H9 (cell line): ENCODE data around the gene CTU2. TPM values are rescaled to one million over a fixed set of nuclear protein-coding genes. Genes with fewer than 3 reads are reported as not detected.

Experiments
- DNase-seq: peaks from one replicate; pipeline ENCODE4 v3.0.0-alpha.2; 2017
- H2AFZ ChIP-seq: one replicate; pipeline ENCODE4 v1.6.1; 2013; ENCODE audit warnings: mild to moderate bottlenecking, low read length, control low read depth, moderate library complexity
- H2AK5ac ChIP-seq: 2 replicates; pipeline ENCODE4 v1.6.1; 2013; ENCODE audit warnings: low read length, control low read depth, mixed read lengths; ENCODE audit not compliant: insufficient read length
- H2BK120ac ChIP-seq: one replicate; pipeline ENCODE4 v1.6.1; 2013; ENCODE audit warnings: low read depth, mild to moderate bottlenecking, low read length, control low read depth, inconsistent platforms; ENCODE audit not compliant: poor library complexity, severe bottlenecking
- H2BK12ac ChIP-seq: 2 replicates; pipeline ENCODE4 v1.6.1; 2013; ENCODE audit warnings: low read length, control low read depth, mixed read lengths, low read depth; ENCODE audit not compliant: insufficient read length
- H2BK15ac ChIP-seq: 2 replicates; pipeline ENCODE4 v1.6.1; 2013; ENCODE audit warnings: low read depth, low read length, control low read depth
- H2BK20ac ChIP-seq: one replicate; pipeline ENCODE4 v1.6.1; 2013; ENCODE audit warnings: low read depth, mild to moderate bottlenecking, low read length, control low read depth, inconsistent platforms; ENCODE audit not compliant: poor library complexity, severe bottlenecking
- H2BK5ac ChIP-seq: 2 replicates; pipeline ENCODE4 v1.6.1; 2013; ENCODE audit warnings: low read length, control low read depth, mixed read lengths; ENCODE audit not compliant: insufficient read length
- H3K14ac ChIP-seq: 2 replicates; pipeline ENCODE4 v1.6.1; 2013; ENCODE audit warnings: low read length, control low read depth; ENCODE audit not compliant: insufficient read depth
- H3K18ac ChIP-seq: 2 replicates; pipeline ENCODE4 v1.6.1; 2013; ENCODE audit warnings: low read depth, mild to moderate bottlenecking, mixed read lengths, low read length, control low read depth; ENCODE audit not compliant: insufficient read length
- H3K23ac ChIP-seq: 2 replicates; pipeline ENCODE4 v1.6.1; 2013; ENCODE audit warnings: low read length, control low read depth, mixed read lengths, low read depth; ENCODE audit not compliant: insufficient read length
- H3K23me2 ChIP-seq: 2 replicates; pipeline ENCODE4 v1.6.1; 2013; ENCODE audit warnings: low read depth, mild to moderate bottlenecking, mixed read lengths, low read length, control low read depth; ENCODE audit not compliant: insufficient read length, poor library complexity, severe bottlenecking
- H3K27ac ChIP-seq: 2 replicates; pipeline ENCODE4 v1.5.1; 2013; ENCODE audit warnings: low read length, control low read depth, mixed read lengths, low read depth; ENCODE audit not compliant: insufficient read length
- H3K27me3 ChIP-seq: 2 replicates; pipeline ENCODE4 v1.6.1; 2013; ENCODE audit warnings: low read length, control low read depth, inconsistent platforms; ENCODE audit not compliant: insufficient read depth
- H3K4ac ChIP-seq: 2 replicates; pipeline ENCODE4 v1.6.1; 2013; ENCODE audit warnings: low read depth, mild to moderate bottlenecking, control low read depth, inconsistent platforms, low read length, moderate library complexity
- H3K4me1 ChIP-seq: 2 replicates; pipeline ENCODE4 v1.6.1; 2013; ENCODE audit warnings: low read length, control low read depth, inconsistent platforms; ENCODE audit not compliant: insufficient read depth
- H3K4me2 ChIP-seq: 2 replicates; pipeline ENCODE4 v1.6.1; 2013; ENCODE audit warnings: low read length, control low read depth, mixed read lengths; ENCODE audit not compliant: insufficient read length, insufficient read depth
- H3K56ac ChIP-seq: 2 replicates; pipeline ENCODE4 v1.6.1; 2013; ENCODE audit warnings: low read depth, mild to moderate bottlenecking, mixed read lengths, low read length, control low read depth; ENCODE audit not compliant: insufficient read length
- H3K79me1 ChIP-seq: 2 replicates; pipeline ENCODE4 v1.6.1; 2013; ENCODE audit warnings: low read depth, mild to moderate bottlenecking, moderate library complexity, low read length, control low read depth, inconsistent platforms; ENCODE audit not compliant: insufficient read depth, poor library complexity, severe bottlenecking
- H3K79me2 ChIP-seq: 2 replicates; pipeline ENCODE4 v1.6.1; 2013; ENCODE audit warnings: low read length, control low read depth, inconsistent platforms; ENCODE audit not compliant: insufficient read depth
- H3K9ac ChIP-seq: 2 replicates; pipeline ENCODE4 v1.6.1; 2013; ENCODE audit warnings: low read length, control low read depth, mixed read lengths; ENCODE audit not compliant: insufficient read length; ENCODE audit errors: extremely low read depth
- H3K9me3 ChIP-seq: one replicate; pipeline ENCODE4 v1.6.1; 2013; ENCODE audit warnings: low read depth, low read length, inconsistent platforms; ENCODE audit not compliant: control insufficient read depth
- H3T11ph ChIP-seq: one replicate; pipeline ENCODE4 v1.6.1; 2013; ENCODE audit warnings: mild to moderate bottlenecking, low read length, control low read depth, inconsistent platforms
- H4K20me1 ChIP-seq: one replicate; pipeline ENCODE4 v1.6.1; 2013; ENCODE audit not compliant: control insufficient read depth, insufficient read length, insufficient read depth
- H4K5ac ChIP-seq: 2 replicates; pipeline ENCODE4 v1.6.1; 2013; ENCODE audit warnings: low read depth, mild to moderate bottlenecking, mixed read lengths, low read length, control low read depth; ENCODE audit not compliant: insufficient read length
- H4K8ac ChIP-seq: replicated peaks from 2 replicates; pipeline ENCODE4 v1.6.1; 2013; ENCODE audit warnings: low read length, control low read depth, mixed read lengths, low read depth; ENCODE audit not compliant: insufficient read length
- H4K91ac ChIP-seq: 2 replicates; pipeline ENCODE4 v1.6.1; 2013; ENCODE audit warnings: low read depth, mild to moderate bottlenecking, moderate library complexity, mixed read lengths, low read length, control low read depth; ENCODE audit not compliant: insufficient read length
- H3K27ac Mint-ChIP-seq, 3 experiments: 2 replicates in 2 of 3; 3 replicates in 1 of 3; pipeline ENCODE4 v1.8.0; 2020 to 2021; ENCODE audit warnings: mixed read lengths in 3 of 3, mild to moderate bottlenecking in 1 of 3, moderate library complexity in 1 of 3
- H3K27me3 Mint-ChIP-seq: 2 replicates; pipeline ENCODE4 v1.8.0; 2021; ENCODE audit warnings: low read depth, mild to moderate bottlenecking, moderate library complexity, mixed read lengths
- H3K36me3 Mint-ChIP-seq, 3 experiments: 2 replicates in 2 of 3; 3 replicates in 1 of 3; pipeline ENCODE4 v1.8.0; 2020 to 2021; ENCODE audit warnings: low read depth in 3 of 3, mixed read lengths in 3 of 3; ENCODE audit not compliant: insufficient read depth in 1 of 3
- H3K4me1 Mint-ChIP-seq, 2 experiments: 2 replicates each; pipeline ENCODE4 v1.8.0; 2020; ENCODE audit warnings: mixed read lengths in 2 of 2
- H3K4me3 Mint-ChIP-seq, 2 experiments: 2 replicates in 1 of 2; 3 replicates in 1 of 2; pipeline ENCODE4 v1.8.0; 2020 to 2021; ENCODE audit warnings: mild to moderate bottlenecking in 2 of 2, mixed read lengths in 2 of 2, moderate library complexity in 1 of 2
- H3K9me3 Mint-ChIP-seq, 2 experiments: 2 replicates in 1 of 2; 3 replicates in 1 of 2; pipeline ENCODE4 v1.8.0; 2020; ENCODE audit warnings: mild to moderate bottlenecking in 2 of 2, mixed read lengths in 2 of 2, moderate library complexity in 1 of 2
- CTCF ChIP-seq: fragments of 200-600 bp; sonication (generic); conservative IDR thresholded peaks from 3 replicates; pipeline ENCODE4 v1.8.0; 2021; ENCODE audit warnings: antibody characterized with exemption, mild to moderate bottlenecking
- WGBS: extraction: QIAGEN DNeasy Blood & Tissue Kit; methylation state at CpG from one replicate; pipeline ENCODE4 v1.1.7; 2013; ENCODE audit warnings: missing lambda C conversion rate, low lambda C conversion rate, mixed read lengths; ENCODE audit not compliant: insufficient read length; ENCODE audit errors: extremely low coverage; 5-methylcytosine and 5-hydroxymethylcytosine counted together
- total RNA-seq: library from RNA; stranded (reverse); gene quantifications from 2 replicates; pipeline ENCODE4 v1.2.1, GENCODE V29; 2021

CTU2 gene
- total RNA-seq, 1 experiment from 2014 or later: 32.8 TPM

DNA sequence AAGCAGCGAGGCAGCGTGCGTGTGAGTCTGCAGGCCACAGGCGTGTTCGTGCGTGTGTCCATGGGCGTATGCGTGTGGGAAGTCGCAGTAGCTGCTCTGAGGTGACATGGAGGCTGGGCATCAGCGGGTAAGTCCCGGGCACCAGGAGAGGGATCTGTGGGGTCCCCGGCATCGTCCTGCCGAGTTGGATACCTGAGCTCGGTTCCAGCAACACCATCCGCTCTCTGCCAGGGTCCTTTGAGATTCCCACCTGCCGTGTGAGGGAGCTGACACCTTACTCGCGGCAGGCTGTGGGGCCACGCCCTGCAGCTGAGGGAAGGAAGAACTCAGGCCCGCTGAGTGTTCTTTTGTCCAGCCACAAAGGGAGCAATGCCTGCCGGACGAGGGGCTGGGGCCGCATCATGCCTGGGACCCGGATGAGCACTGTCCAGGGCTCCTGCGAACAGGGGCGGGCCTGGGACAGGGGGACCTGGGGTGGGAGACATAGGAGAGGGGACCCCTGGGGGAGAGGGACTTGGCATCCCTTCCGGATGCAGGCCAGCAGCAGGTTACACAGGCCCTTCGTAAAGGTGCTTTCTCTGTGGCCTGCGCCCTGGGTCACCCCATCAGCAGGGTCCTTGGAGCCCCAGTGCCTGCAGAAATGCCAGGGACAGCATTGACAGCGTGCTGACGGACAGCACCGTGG lies 15.0 kb upstream of the CTU2 start:
- TF ChIP-seq CTCF: no peak

More for the DNA sequence above, 15.0 kb upstream of the CTU2 start:
- Mint-ChIP-seq H3K36me3 (no peaks in the 10 kb centered on the region), H3K27ac (no peak overlapping the region), H3K27me3 (peaks cover 35% of the 10 kb centered on the region), H3K4me3 (no peak overlapping the region), H3K4me1 (peaks cover 12 to 18% of the 10 kb centered on the region in 2 experiments), H3K9me3 (no peaks in the 10 kb centered on the region)
- Histone ChIP-seq H3K9ac (no peak overlapping the region), H2BK5ac (no peak overlapping the region), H3K27me3 (no peaks in the 10 kb centered on the region), H3K4me2 (no peak overlapping the region), H3K4me1 (no peaks in the 10 kb centered on the region), H2AFZ (no peak overlapping the region), H3K79me1 (no peaks in the 10 kb centered on the region), H2AK5ac (no peak overlapping the region), H3K9me3 (no peaks in the 10 kb centered on the region), H4K91ac (no peak overlapping the region), H3K79me2 (no peaks in the 10 kb centered on the region), H3K4ac (no peak overlapping the region), H3K27ac (no peak overlapping the region), H3T11ph (no peak overlapping the region), H4K8ac (no peak overlapping the region), H4K5ac (no peak overlapping the region), H2BK12ac (no peak overlapping the region), H2BK20ac (no peak overlapping the region), H3K18ac (no peak overlapping the region), H3K56ac (no peak overlapping the region), H2BK15ac (no peak overlapping the region), H4K20me1 (no peaks in the 10 kb centered on the region), H2BK120ac (no peak overlapping the region), H3K14ac (no peak overlapping the region), H3K23ac (no peak overlapping the region), H3K23me2 (peaks cover 3% of the 10 kb centered on the region)
- WGBS: no CpG with 5 or more reads among the region's 33 CpGs
- DNase-seq: no peak
